NCI-H2107 treated with DMSO at 0.1 percent for 48 hours (cell line): ENCODE measurements around the gene CDC6.

Experiments used
- DNase-seq: peaks from one replicate; lab custom pipeline; 2025; ENCODE audit not compliant: unreplicated experiment; lab: John Stamatoyannopoulos, UW

Gene CDC6

DNA sequence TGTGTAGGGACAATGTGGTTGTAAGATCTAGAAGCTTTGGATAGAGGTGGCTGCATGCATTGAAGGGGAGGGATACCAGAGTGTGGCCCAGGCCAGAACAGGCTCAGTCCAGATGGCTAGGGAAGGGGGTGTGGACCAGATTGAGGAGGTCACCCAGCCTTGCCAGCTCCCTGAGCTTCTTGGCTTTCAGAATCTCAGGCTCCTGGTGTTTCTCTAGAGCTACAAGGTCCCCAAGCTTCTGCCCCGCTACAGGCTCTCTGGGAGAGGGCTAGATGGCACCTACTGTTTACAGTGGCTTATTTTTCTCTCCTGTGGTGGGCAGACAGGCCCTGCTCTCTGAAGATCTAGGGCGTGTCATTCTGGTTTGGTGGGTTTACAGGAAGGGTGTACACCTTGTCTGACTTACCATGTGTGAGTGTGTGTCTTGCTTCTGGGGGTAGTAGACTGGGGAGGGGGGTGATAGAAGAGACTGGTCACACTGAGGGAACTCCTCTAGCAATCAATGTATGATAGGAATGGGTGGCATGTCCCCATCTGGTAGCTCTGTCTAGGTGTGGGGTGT is 22.4 kb downstream of the CDC6 start:
- DNase-seq: no peak

DNA sequence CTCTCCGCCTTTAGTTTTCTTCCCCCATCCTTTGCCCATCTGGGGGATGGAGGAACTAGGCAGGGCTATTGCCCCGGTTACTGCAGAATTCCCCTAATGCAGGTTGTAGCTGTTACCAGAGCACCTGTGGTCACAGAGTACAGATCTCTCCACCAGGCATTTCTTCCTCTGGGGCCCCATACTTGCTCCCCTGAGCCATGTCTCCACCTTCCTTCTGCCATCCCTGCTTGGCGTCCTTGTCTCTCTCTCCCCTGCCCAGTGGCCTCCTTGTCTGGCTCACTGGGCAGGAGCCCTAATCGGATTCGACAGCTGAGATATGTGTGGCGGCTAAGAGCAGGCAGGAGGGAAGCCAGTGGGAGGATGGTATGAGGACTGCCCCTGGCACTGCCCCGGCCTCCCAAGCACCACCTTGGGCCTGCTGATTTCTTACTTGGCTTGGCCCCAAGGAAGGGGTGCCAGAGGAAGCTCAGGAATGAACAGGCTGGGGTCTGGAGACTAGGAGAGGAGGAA is 23.3 kb downstream of the CDC6 start:
- no peak for DNase-seq

DNA sequence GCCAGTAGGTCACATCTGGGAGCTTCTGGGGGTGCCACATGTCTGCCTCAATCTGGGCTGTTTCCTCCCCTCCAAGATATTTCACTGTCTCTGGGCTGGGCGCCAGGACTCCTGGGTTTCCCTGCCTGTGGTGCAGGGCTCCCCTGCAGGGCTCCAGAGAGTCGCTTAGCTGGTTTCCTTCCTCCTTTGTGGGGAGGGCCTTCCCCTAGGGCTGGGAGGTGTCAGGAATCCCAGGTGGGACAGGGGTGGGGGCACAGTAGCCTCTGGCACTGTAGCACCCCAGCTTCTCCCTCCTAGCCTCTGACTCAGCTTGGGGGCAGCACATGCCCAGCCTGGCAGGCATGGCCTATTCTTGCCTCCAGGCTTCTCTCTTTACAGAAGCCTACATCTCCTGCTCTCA is 23.9 kb downstream of the CDC6 start:
- DNase-seq: peak; percentile 39

DNA sequence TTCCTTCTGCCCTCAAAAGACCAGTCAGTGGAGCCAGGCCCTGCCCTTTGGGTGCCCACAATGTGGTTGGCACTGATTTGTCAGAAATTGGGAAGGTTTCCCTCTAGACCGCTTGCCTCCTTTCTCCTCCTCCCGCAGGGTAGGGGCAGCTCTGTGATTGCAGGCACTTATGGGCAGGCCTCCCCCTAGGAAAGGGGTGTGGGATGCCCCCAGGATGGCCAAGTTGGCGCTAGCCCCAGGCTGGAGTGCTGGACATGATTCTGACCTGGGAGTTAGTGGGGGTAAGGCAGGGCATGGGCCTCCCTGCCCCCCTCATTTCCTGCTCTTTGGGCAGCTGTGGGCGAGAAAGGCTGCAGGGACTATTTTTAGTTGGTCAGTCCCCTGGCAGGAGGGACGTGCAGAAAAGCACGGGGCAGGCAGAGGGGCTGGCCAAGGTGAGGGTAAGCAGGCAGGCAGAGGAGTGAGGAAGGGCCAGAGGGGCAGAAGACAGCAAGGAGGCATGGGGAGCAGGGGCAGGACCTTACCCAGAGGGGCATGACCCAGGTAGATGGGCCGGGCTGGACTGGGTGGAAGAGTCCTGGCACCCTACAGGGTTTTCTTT is 24.6 kb downstream of the CDC6 start:
- no peak for DNase-seq

DNA sequence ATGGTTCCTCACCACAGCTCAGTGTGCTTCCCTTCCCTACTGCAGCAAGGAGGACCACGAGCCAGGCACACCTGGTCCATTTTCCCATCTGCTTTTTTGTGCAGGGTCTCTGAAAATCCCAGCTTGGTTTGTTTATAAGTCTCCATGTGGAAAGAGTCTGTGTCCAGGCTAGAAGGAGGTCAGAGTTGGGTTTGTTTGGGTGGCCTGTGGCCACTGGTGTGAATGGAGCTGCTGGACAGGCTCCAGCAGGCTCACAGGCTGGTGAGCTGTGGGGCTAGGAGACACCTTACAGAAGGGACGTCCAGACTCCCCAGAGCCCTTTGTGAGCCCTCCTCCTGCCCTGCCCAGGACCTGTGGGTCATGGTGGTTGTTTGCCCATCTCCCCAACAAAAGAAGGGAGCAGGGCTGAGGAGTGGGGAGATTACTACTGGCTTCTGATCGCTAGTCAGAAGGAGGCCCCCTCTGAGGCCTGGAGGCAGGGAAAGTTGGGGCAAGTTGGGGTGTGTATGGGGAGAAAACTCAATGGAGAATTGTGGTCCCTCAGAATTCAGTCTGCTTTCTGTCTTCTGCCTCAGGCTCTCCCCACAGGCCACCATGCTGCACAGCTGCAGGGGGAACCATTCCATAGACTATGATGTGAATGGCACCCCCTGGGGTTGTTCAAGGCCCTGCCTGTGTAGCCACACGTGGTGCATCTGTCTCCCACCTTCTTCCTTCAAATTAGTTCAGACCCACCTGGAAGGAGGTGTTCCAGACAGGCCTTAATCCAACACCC is 25.4 kb downstream of the CDC6 start:
- no peak for DNase-seq

DNA sequence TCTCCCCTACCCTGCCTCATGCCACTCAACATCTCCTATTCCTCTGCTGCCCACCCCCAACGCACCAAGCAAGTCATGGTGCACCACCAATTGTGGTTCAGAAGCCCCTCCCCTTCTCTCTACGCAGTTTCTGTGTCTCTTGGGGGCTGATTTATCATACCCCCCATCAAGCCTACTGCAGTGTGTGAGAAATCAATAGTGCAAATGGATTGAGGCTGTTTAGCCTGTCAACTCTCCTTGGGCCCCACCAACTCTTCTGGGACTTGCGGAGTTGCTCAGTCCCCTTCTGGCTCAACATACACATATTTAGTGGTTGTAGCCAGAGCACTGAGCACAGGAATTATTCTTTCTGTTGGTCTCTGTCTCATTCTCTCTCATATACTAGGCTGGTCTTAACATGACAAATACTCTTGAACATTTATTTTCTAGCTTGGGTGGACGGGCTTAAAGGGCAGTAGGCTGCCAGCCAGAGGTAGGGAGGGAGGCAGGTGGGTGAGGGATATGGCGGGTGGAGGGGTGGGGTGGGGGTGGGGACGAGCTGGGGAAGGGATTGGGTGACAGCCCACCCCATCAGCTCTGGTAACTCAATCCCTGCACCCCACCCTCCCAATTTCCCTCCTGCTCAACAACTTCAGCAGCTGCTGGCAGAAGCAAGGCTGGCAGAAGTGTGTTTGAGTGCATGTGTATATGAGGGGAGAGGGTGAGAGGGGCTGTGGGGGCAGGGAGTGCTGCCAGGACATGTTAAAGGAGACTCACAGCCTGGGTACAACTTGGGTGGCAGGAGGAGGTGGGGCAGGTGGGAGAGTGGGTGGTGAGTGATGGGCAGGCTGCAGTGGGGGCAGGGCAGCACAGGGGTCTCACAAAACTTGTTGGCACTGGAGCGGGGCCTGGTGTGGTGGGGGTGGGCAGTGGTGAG is 26.2 kb downstream of the CDC6 start:
- peak; percentile 86 for DNase-seq

DNA sequence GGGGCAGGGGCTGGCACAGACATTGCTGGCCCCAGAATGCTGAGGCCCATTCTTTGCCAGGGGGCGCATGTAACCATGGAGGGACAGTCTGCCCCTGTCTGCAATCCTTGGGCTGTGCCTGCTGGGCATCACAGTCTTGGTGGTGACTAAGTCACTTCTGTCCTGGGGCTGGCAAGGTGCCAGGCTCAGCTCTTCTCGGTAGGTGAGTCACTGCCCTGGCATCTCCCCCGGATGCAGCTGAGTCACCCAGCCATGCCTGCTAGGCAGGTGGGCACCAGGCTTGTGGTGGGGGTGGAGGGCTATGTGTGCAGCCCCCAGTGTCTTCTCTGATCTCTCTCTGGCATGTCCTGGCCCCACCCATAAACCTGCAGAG is 26.9 kb downstream of the CDC6 start:
- peak; percentile 58 for DNase-seq

DNA sequence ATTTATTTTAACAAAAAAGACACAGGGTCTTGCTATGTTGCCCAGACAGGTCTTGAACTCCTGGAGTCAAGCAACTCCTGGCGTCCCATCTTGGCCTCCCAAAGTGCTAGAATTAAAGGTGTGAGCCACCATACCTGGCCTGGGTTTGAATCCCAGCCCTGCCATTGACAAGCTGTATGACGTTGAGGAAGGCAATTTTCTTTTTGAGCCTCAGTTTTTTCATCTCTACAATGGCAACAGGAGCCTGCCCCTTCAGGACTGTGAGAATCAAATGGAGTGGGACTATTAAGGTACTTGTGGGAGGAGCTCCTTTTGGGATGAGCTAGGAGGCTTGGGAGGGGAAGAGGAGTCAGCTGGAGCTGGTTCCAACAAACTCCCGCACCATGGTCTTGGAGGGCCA is 27.5 kb downstream of the CDC6 start:
- no peak for DNase-seq

DNA sequence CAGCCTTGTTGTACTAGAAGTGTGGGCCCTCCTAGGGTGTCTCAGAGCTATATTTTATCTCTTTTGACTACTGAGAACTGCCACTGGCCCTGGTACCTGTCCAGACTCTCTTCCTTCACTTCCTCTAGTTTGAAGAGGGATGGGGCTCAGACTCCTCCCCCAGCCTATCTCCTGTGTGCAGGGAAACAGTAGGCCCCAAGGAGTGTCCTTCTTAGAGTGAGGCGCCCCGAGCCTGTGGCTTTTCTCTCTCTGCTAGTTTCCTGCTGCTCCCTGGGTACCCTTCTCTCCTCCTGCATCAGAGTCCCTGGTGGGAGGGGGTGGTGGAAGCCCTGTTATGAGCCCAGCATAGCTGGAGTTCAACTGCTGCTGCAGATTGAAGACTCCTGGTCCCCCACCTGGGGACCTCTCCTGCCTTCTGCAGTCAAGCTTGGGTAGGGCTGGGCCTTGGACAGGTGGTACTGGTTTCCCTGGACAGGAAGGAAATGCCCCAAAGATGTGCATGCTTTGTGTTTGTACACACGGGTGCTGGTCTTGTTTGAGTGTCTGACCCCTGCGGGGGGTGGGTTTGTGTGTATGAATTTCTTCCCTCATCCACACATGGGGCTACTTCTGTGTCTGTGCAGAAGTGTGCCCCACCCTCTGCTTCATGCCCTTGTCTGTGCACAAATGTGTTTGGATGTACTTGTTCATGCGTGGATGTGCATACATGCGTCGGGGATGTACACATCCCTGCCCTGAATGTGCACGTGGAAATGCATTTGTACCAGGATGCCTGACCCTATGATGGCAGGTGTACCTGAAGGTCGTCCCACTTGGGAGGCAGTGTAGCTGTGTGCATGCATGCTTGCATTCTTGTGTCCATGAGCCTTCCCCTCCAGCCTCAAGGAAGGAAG is 28.2 kb downstream of the CDC6 start:
- DNase-seq: no peak

DNA sequence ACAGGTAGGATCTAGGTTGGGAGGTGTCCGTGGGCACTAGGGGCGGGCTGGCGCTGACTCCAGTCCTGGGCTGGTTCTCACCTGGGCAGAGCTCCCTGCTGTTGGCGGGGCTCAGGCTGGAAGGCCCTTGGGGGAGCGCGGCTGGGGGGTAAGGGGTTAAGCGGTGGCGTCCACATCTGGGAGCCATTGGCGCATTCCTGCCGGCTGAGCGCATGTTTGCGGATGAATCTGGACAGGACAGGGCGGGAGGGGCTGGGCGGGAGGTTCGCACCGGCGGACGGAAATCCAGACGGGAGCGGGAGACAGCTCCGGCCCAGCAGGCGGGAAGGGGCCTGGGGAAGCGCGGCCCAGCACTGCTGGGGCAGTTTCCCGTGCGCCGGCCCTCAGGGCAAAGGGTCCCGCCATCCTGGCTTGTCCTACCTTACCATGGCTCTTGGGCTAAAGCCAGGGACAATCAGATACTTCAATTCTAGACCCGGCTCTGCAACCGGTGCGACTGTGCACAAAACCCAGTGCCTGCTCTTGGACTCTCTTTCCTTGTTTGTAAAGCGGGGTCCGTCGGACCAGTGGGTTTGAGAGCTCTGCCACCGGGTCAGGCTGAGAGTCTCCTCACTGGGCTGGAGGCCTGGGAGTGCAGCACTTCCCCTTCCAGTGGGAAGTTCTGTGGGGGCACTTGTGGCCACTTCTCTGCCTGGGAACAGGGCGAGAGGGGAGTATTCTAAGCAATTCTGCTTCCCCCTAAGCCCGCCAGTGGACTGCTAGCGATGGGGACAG is 29.1 kb downstream of the CDC6 start:
- DNase-seq: no peak

DNA sequence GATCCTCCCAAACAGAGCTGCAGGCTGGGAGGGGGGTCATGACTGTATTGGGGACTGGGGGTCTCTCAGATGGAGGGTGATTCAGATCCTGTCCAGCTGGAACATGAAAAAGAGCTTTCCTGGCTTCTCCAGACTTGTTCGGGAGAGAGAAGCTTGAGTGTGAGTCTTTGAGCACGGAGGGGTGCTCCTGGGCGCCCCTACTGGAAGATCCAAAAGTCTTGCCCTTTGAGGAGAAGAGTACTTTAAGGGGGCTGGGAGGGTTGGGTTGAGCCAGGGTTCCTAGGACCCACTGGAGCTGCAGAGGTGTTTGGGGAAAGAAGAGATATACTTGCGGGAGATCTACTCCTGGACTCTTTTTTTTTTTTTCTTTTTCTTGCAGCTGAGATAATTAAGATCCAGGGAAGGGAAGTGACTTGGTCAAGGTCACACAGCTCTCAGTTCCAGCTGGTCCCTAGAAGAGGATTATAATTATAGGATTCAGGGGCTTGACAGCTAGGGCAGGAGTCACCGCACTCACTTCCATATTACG is 29.7 kb downstream of the CDC6 start:
- DNase-seq: no peak

DNA sequence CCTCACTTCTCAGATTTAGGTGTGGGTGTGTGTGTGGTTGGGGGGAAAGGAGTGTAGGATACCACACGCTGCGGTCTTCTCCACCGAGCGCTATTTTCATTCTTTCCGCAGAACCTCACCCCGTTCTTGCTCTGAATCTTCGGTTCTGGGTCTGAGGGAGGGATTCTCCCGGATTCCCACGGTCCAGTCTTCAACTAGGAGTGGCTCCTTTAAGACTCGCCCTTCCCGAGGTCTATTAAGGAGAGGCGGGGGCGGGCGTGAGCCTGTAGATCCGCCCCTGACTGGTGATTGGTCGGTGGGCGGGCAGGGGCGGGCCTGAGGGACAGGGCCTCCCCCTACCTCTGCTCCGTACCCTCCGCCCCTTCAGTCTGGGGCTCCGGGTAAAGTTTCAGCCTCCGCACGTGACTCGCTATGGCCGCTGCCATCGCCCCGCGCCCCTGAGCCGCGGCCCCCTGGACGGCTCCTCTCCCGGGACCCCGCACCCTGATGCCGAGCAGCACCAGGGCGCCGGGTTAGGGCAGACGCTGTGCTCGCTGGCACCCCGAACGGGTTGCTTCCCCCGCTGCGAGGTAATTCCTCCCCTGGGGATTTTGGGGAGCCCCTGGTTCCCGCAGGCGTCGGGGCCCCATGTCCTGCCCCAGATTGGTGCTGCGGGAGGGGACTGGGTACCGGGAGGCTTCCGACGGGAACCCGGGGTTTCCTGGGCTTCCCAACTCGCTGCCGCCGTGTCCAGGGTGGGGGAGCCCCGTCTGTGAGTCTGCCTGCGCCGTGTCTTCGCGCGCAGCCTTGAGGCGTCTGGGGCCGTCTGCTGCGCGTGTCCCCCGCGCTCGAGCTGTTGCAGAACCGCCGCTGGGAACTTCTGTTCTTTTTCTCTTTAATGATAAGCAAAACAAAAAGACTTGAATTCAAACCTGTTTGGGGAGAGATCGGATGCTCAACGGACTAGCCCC is 30.5 kb downstream of the CDC6 start:
- peak; percentile 93 for DNase-seq

DNA sequence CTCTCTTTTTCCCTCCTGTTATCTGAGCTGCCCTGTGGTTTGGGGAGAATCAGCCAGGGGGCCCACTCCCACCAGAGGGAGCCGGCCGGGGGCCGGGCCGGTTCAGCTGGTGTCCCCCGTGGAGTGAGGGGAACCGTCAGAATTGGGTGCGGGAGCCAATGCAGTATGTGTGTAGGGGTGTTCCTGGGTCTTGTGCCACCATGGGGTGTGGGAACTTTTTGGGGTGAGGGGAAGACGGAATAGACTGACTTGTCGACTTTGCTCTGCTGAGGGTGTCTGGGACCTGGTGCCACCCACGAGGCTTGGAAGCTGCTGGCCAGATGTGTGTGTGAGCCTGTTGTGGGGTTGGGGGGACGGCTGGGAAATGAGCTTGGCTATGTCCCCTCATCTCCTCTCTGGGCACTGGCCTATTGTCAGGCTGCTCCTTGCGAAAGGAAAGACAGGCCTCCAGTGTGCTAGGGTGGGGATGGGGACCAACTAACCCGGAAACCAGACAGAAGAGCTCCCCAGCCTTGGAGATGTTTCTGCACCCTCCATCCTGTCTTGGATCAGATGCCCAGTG is 31.2 kb downstream of the CDC6 start:
- DNase-seq: no peak

DNA sequence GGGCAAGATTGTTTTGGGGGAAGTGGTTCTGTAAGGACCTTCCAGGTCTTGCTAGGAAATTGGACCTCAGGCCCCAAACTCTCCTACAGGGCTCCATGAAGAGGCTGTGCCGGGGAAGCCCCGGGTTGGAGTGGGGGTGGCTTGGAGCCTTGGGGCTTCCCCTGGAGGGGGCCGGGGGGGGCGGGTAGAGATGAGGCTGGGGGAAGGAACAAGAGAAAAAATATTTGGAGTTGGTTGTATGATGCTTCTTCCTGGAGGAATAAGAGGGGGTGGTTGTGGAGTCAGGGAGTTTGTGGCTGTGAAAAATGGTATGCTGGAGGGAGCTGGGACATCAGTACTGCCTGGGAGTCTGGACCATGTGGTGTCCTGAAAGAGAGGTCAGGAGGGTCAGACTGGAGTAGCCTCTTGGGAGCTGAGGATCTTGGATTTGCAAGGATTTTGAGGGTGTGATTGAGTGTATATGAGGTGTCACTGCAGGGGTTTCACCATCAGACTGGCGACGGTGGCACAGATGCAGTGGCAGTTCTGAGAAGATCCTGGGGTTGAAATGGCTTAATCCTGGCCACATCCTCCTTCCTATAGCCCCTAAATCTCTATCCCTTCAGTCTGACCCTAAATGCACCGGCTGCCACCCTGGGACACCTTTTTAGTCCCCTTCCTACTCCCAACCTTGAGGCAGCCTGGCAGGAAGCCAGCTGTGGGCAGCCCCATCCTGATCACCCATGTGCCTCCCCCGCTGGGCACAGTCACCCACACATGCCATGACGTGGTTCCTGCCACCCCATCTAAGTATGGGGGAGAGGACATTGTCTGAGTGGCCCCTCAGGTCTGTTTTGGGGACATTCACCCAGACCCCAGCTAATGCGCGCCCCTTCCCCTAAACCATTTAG is 32.2 kb downstream of the CDC6 start:
- DNase-seq: no peak

DNA sequence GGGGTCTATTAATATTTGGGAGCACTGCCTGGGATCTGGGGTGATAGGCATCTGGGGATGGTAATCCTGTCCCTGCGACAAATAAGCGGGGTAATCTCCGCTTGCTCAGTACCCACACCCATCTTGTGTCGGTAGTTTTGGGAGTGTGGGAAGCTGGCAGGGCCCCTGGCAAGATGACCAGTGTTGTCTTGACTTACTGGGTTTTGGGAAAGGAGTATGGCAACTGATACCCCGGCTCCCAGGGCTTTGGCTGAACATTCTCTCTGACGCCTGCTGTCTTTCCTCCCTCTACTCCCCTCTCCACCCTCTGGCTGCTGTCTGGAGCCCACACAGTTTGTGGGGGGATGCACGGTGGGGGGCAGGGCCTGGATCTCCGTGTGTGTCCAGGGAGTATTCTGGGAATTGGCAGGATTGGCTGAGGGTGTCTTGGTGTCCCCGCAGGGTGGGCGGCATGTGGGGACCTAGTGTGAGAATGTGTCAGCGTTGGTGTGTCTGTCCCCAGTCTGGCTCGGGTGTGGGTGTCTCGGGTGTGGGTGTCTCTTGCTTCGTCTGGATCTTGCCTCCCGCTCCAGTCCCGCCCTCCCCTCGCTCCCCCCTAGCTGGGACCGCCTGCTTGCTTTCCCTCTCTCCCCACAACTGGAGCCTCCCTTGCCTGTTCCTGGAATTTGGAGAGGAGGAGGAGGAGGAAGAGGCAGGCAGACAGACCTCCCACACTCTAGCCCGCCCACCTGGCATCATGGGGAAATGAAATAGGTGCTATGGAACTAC is 33.3 kb downstream of the CDC6 start:
- DNase-seq: no peak

DNA sequence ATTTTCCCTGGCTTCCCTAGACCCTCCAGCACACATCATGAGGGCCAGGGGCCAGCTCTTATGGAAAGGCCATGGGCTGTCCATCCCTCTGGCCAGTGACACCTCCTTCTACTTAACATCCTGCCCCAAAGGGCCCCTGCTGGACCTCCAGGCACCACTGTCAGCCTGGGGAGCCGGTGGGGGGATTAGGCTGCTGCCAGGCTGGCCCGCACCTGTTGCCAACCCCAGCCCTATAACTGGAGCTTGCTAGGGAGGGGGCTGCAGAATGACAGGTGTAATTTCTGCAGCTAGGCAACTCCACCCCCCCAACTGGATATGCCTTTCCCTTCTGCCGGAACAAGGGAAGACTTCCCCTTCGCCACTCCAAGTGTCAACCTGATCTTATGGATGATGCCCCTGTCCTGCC is 33.8 kb downstream of the CDC6 start:
- no peak for DNase-seq
